GM18505 (cell line): ENCODE results near the gene ALG11.

Experiments
- ATAC-seq: cut with Tn5 transposase; IDR thresholded peaks from one replicate; pipeline ENCODE4 v1.9.1; 2021; ENCODE audit not compliant: unreplicated experiment
- POLR2A ChIP-seq: IDR thresholded peaks from 4 replicates; pipeline ENCODE4 v1.6.1; 2011; ENCODE audit warnings: borderline replicate concordance; ENCODE audit not compliant: insufficient read depth, insufficient read length; ENCODE audit errors: extremely low read depth

Gene ALG11

GRCh38 chr13:52004511-52005170, 7.6 kb upstream of the ALG11 start:
- no peak for ATAC-seq
- no peak for TF ChIP-seq POLR2A

GRCh38 chr13:52005841-52006522, 6.2 kb upstream of the ALG11 start:
- ATAC-seq, result no peak
- no peak for TF ChIP-seq POLR2A

- TF ChIP-seq POLR2A, result no peak
- ATAC-seq, result no peak
Observed at GRCh38 chr13:52006523-52007245, 5.5 kb upstream of the ALG11 start.

DNA sequence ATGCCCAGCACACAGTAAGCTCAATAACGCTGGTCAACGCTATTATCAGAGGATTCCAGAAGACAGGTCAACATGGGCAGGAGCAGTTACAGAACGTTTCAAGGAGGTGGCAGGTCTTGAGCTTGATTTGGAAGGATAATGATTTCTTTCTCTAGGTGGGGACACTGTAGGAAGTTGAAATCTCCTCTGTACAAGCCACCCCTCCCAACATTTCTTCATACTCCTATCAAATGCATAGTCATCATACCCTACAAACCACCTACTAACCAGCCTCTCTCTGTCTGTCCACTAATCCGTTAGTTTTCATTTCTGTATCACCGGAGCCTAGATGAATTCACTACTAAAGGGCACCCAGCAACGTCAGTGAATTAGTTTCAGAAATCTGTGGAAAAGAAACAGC, 2.3 kb upstream of the ALG11 start:
- ATAC-seq, result no peak
- no peak for TF ChIP-seq POLR2A

- no peak for TF ChIP-seq POLR2A
- peak; percentile 5 for ATAC-seq
Observed at GRCh38 chr13:52010890-52011631, 1.1 kb upstream of the ALG11 start, which contains the start of gene ATP7B. Gene ATP7B (minus strand): TSS chr13:52011450. CDS start chr13:52011337, 113 bp downstream.

GRCh38 chr13:52012512-52012836, 276 bp downstream of the ALG11 start:
- TF ChIP-seq POLR2A, result no peak
- ATAC-seq, result no peak

- ATAC-seq, result no peak
Observed at GRCh38 chr13:52016296-52016695, 4.1 kb downstream of the ALG11 start.

GRCh38 chr13:52020191-52020590, 8.0 kb downstream of the ALG11 start:
- no peak for ATAC-seq
- no peak for TF ChIP-seq POLR2A

More at GRCh38 chr13:52016296-52016695, 4.1 kb downstream of the ALG11 start:
- no peak for TF ChIP-seq POLR2A

- ATAC-seq, result no peak
- no peak for TF ChIP-seq POLR2A
Observed at GRCh38 chr13:52022356-52022755, 10.2 kb downstream of the ALG11 start.

DNA sequence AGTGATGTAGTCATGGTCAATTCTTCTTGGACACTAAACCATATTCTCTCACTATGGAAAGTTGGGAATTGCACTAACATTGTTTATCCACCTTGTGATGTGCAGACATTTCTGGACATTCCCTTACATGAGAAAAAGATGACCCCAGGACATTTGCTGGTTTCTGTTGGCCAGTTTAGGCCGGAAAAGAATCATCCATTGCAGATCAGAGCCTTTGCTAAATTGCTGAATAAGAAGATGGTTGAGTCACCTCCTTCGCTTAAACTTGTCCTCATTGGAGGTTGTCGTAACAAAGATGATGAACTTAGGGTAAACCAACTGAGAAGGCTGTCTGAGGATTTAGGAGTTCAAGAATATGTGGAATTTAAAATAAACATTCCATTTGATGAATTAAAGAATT, 12.3 kb downstream of the ALG11 start, which contains the start of gene UTP14C:
UTP14C (plus strand) TSS at position 211 of the 400 bp plus-strand sequence. CDS start 4,114 bp downstream, outside the sequence.
- no peak for ATAC-seq

GRCh38 chr13:52025475-52026245, 13.5 kb downstream of the ALG11 start:
- ATAC-seq, result no peak
- no peak for TF ChIP-seq POLR2A

More for the DNA sequence above, 12.3 kb downstream of the ALG11 start, which contains the start of gene UTP14C:
- TF ChIP-seq POLR2A, result no peak

DNA sequence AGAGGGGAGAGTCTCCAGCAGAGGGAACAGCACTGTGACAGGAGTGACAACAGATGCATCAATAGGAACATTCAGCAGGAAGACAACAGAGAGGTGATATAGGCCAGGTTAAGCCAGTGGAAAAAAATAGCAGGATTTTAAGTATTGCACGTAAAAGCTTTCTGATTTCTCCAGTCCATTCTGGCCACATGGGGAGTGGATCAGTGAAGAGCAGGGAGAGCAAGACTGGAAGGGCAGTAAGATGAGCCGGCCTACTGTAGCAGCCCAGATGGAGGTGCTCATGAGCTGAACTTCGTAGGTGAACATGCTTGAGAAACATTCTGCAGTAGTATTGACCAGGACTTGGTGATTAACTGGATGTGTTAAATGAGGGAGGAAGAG, 14.0 kb downstream of the ALG11 start:
- TF ChIP-seq POLR2A, result no peak
- no peak for ATAC-seq
